ENCODE data around the gene MIS18A.

Gene MIS18A, protein sequence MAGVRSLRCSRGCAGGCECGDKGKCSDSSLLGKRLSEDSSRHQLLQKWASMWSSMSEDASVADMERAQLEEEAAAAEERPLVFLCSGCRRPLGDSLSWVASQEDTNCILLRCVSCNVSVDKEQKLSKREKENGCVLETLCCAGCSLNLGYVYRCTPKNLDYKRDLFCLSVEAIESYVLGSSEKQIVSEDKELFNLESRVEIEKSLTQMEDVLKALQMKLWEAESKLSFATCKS

DNA sequence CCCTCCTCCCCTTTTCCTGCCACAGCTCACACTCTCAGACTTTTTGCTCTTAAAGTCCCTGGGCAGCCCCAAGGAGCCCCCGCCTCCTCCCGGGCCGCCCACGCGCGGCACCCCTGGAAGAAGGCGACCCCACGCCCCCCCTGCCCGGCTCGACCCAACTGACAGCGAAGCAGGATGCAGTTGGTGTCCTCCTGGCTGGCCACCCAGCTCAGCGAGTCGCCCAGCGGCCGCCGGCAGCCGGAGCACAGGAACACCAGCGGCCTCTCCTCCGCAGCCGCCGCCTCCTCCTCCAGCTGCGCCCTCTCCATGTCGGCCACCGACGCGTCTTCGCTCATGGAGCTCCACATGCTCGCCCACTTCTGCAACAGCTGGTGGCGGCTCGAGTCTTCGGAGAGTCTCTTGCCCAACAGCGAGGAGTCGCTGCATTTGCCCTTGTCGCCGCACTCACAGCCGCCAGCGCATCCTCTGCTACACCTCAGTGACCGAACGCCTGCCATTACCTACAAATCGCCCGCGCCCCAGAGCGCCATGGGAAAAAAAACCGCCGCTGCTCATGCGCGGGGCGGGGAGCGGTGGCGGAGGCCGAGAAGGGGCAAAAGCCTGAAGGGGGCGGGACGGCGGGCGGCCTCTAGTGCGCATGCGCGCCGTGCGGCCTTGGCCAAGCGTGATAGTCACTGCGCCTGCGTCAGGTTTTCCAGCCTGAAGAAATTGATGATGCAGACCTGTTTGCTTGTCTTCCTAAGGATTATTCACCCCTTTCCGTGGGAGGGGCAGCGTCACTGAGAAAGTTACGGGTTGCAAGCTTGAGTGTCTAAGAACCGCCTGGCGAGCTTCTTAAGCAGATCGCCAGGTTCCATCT, at the start of gene MIS18A:
MIS18A (minus strand) TSS at position 532 of the 859 bp plus-strand sequence; CDS start at position 497, 35 bp downstream.
- TF ChIP-seq, protein P1, sequence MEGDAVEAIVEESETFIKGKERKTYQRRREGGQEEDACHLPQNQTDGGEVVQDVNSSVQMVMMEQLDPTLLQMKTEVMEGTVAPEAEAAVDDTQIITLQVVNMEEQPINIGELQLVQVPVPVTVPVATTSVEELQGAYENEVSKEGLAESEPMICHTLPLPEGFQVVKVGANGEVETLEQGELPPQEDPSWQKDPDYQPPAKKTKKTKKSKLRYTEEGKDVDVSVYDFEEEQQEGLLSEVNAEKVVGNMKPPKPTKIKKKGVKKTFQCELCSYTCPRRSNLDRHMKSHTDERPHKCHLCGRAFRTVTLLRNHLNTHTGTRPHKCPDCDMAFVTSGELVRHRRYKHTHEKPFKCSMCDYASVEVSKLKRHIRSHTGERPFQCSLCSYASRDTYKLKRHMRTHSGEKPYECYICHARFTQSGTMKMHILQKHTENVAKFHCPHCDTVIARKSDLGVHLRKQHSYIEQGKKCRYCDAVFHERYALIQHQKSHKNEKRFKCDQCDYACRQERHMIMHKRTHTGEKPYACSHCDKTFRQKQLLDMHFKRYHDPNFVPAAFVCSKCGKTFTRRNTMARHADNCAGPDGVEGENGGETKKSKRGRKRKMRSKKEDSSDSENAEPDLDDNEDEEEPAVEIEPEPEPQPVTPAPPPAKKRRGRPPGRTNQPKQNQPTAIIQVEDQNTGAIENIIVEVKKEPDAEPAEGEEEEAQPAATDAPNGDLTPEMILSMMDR (IDR thresholded peaks at IDR 0.05; ENCODE audit: low read depth, low read length, missing control alignments): no peak
- H3K4me3 ChIP-seq (ENCODE audit: low read depth, low read length): peak within 1 kb of the TSS; percentile 85
- DNase-seq (ENCODE audit: low read depth): peak; percentile 68

DNA sequence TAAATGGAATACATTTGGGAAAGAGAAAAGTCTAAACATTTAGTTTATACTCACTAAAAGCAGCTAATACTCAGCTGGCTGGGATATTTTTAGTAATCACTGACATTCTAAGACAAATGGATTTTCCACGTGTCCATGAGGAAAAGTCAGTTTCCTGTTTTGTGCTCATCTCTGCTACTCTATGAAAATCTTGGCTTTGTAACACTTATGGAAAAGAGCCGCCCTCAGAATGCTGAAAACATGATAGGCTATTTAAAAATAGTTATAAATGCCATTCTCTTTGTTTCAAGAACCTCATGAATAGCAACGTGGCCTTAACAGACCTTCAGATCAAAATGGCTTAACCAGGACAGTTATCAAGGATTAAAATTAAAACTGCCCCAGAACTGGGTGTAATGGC, 49.7 kb upstream of the MIS18A start:
- no peak overlapping the region for H3K4me3 ChIP-seq (ENCODE audit: low read depth, low read length)
- DNase-seq (ENCODE audit: low read depth): no peak
- TF ChIP-seq, protein P1 (IDR thresholded peaks at IDR 0.05; ENCODE audit: low read depth, low read length, missing control alignments): no peak

DNA sequence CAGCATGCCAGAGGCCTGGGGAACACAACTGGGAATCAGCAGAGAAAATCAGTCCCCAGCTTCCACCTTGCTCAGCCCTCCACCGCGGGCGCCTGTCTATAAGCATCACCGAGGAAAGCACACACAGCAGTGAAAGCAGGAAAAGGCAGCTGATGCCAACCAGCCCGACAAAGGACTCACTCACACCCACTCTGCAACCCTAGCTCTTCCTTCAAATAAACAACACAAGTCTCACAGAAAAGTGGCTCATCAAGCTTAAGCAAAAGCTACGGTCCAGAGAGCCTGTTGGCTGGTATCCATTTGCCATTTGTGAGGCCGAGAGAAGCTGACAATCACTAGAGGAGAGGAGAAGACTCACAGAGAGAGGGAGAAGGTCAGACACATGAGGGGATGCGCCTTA, 46.9 kb upstream of the MIS18A start:
- DNase-seq (ENCODE audit: low read depth): no peak
- H3K4me3 ChIP-seq (ENCODE audit: low read depth, low read length): no peak overlapping the region
- TF ChIP-seq, protein P1 (IDR thresholded peaks at IDR 0.05; ENCODE audit: low read depth, low read length, missing control alignments): no peak

DNA sequence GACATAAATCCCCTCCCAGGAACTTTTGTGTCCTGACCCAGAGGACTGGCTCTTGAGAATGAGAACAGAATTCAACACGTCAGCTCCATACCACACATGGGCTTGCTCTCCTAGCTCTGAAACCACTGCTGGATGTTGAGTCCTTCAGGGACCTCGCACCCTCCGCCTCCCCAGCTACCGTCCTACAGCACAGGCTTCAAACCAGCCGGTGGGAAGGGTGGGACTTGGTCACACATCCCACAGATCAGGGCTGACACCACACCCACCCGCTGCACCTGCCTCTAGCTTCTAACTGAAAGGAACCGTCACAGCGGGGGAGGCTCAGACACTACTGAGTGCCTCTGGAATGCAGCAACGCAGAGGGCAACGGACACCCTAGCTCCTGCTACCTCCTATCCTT, 43.8 kb upstream of the MIS18A start:
- no peak for DNase-seq (ENCODE audit: low read depth)
- H3K4me3 ChIP-seq (ENCODE audit: low read depth, low read length): no peak overlapping the region
- TF ChIP-seq, protein P1 (IDR thresholded peaks at IDR 0.05; ENCODE audit: low read depth, low read length, missing control alignments): no peak

DNA sequence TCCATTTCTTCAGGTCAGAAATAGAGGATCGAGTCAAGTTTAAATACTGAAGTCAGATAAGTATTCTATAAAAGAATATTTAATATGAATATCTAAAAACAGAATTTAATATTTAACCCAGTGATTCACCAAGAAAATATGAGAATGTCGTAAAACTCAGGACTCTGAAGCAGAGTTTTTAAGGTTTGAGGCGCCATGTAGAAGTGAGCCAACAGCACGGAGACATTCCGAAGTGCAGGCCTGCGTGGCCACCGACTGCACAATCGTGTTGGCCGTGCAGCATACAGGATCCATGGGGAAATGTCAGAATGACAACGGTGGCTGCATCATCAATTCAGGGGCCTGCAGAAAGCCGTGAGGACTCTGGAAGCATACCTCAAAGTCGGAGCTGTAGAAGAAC, 43.3 kb upstream of the MIS18A start:
- TF ChIP-seq, protein P1 (IDR thresholded peaks at IDR 0.05; ENCODE audit: low read depth, low read length, missing control alignments): no peak
- no peak overlapping the region for H3K4me3 ChIP-seq (ENCODE audit: low read depth, low read length)
- no peak for DNase-seq (ENCODE audit: low read depth)

DNA sequence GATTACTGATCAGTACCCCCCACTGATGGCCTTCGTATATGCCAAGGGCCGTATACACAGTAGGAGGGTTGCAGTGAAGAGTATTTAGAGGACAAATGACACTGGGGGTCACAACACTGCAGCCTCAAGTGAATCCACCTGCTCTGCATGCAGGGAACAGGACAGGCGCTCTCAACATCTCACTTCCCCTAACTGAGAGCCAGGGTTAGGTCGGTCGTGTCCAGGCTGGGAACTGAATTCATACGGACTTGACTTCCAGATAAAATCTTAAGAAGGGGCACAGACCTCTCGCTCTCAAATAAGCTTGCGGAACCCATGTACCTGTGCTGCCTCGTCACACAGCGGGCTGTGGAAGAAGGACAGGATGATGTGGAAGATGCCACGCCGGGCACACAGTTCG, 42.6 kb upstream of the MIS18A start:
- TF ChIP-seq, protein P1 (IDR thresholded peaks at IDR 0.05; ENCODE audit: low read depth, low read length, missing control alignments): no peak
- no peak for DNase-seq (ENCODE audit: low read depth)
- no peak overlapping the region for H3K4me3 ChIP-seq (ENCODE audit: low read depth, low read length)

Data from GM12864 (cell line).